ENCODE measurements around the gene VCAM1.
A peak's percentile ranks its signal among the peaks of the same experiment; 100 is the strongest.

VCAM1 gene

GRCh38 chr1:100724281-100724680, 4.7 kb downstream of the VCAM1 start:
- no peak for DNase-seq

DNA sequence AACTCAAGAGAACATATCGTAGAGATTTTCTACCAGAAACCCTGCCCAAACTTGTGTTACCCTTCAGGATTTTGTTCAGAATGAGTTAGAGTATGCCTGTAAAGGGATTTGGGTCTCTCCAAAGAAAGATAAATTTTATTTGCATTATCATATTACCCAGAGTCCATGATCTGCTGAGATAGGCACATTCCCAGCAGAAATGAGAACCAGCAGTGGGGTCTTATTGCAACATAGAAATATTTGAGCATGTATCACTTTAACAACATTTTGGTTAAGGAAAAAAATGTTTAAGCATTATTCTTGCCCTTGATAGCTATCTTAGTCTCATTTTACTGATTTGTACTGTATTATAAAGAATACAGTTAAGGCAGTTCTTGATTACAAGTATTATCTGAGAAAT, 10.6 kb downstream of the VCAM1 start:
- no peak for DNase-seq

DNA sequence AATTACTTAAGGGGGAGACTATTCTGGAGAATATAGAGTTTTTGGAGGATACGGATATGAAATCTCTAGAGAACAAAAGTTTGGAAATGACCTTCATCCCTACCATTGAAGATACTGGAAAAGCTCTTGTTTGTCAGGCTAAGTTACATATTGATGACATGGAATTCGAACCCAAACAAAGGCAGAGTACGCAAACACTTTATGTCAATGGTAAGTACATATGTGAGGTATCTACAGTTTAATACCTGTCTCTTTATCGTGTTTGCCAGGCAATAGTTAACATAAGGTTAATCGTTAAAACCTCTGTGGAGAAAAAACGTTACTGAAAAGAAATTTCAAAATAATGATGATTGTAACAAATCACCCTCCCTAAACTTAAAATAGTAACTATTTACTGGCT, 11.8 kb downstream of the VCAM1 start:
- no peak for DNase-seq

DNA sequence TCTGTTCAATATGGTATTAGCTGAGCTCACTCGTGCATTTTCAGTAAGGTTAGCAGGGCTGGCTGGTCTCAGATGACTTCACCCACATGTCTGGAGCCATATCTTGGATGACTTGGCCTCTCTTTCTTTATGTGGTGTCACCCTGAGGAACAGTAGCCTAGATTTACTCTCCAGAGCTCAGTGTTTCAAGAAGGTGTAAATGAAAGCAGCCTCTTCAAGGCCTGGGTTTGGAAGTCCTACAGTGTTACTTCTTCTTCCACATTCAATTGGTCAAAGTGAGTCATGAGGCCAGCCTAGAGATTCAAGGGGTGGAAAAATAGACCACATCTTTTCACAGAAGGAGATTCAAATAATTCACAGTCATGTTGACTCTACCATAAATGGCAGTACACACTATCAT, 12.2 kb downstream of the VCAM1 start:
- DNase-seq, result no peak

DNA sequence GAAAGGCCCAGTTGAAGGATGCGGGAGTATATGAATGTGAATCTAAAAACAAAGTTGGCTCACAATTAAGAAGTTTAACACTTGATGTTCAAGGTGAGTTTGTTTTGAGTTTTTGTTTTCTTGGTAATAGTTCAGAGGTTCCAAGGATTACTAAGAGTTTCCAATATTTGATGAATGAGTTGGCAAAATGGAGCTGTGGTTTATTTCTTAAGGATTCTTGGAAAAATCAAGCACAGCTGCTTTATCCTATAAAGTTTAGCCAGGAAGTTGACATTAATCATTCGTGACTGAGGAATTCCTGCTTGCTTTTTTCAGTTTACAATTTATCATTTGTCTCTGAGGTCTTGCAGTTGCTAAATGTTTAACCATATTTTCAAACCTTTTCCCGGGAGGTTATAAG, 15.1 kb downstream of the VCAM1 start:
- DNase-seq, result no peak

DNA sequence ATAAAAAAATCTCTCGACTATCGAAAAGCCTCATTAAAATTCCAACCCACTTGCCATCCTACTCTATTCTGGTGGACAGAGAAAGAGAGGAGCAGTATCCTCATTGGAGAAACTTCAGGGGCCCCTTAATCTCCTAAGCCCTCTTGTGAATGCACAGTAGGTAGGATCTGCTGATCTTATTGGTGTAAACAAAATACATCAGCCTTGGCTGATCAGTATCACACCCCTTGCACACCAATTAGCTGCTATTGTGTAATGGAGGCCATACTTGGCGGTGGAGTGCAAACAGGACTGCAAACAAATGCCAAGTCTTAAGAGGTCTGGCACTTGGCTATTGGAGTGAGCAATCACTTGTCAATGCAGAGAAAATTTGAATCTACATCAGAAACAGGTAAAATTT, 15.7 kb downstream of the VCAM1 start:
- no peak for DNase-seq

DNA sequence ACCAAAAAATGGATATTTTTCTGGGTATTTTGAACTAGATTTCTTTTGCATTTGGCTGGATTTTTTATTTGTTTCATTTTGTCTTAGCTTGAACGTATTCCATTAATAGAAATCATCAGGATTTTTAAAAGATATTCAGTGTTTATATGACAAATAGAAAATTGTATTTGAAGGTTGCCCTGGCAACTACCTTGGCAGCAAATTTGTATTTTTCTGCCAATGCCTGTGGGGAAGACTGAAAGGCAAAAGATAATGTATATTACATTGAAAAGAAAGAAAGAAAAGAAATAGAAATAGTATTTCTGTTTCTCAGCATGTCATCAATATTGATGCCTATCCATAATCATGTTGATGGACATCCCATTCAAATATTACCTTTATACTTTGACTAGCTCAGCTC, 16.8 kb downstream of the VCAM1 start:
- peak; percentile 71 for DNase-seq

DNA sequence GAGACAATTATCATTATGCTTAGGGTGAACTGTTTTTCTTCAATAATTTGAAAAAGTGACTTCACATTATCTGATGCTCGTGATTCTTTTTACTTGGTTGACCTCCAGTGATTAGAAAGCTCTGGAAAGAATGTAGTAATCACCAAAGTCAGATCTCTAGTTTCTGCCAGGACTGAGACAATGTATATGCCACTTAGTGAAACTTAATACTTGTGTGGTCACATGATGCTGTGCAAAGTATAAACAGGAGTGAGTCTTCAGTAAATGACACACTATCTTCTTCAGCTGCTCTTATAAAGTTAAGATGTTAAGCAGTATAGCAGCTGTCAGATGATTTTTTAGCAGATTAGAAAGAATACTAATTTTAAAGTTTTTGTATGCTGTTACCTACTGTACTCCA, 17.2 kb downstream of the VCAM1 start:
- DNase-seq, result no peak

- DNase-seq, result no peak
Measured at GRCh38 chr1:100746542-100746932, 27.0 kb downstream of the VCAM1 start.

DNA sequence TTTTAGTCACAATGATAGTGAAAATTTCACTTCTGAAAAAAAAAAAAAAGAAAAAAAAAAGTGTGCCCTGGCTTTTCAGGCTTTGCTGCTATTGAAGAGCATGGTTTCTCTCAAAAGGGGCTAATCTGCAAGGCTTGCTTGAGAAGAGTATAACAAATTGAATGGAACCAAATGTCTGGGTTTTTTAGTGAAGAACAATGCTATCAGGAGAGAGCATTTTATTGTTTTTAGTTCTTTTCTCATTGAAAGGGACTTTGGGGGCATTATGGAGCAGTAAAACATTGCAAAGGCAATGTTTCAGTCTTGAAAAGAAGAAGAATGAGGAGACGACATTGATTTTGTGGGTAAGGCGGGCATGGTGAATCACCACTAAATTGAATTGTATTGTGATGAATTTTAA, 28.2 kb downstream of the VCAM1 start:
- no peak for DNase-seq

DNA sequence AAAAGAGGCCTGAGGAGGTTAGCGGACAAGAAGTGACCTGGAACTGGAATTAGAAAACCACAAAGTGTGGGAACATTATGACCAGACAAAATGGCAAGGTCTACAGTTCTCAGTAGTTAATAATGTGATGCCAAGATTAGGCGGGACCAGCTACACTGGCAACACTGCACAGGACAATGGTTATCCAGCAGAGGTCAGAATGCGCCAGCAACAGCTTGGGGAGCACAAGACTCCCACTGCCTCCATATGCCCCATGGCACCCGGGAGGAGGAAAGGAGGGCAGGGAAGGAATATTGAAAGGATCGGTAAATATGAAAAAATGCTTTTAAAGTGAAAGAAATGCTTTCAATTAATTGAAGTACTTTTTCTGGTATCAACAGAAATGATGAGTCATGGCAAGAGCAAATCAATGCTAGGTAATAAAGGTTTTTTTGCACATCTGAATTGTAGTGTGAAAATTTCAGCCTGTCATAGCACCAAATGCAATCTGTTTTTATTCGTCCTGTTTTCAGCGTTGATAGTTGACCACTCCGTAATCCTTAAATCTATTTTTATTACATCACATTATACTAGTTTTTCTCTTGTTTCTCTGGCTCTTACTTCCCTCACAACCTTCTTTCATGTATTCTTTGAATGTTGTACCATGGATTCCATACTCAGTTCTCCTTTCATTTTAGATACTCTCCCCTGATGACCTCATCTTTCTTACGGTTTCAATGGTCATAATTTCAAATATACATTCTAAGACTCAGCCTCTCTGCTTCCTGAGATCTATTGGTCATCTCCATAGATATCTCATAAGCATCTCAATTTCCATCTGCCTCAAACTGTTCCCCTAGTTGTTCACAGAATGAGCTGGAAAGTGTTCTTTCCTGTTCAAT, 30.7 kb downstream of the VCAM1 start:
- no peak for DNase-seq

DNA sequence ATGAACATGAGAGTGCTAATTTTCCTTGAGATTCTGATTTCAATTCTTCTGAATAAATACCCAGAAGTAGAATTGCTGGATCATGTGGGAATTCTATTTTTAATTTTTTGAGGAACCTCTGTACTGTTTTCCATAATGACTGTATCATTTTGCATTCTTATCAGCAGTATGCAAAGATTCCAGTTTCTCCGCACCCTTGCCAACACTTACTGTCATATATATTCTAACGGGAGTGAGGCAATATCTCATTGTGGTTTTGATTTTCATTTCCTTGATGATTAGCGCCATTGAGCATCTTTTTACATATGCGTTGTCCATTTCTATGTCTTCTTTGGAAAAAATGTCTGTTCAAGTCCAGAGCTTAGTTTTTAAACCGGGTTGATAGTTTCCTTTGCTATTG, 33.2 kb downstream of the VCAM1 start:
- DNase-seq, result no peak

GRCh38 chr1:100757946-100758345, 38.4 kb downstream of the VCAM1 start:
- no peak for DNase-seq

GRCh38 chr1:100759188-100759587, 39.6 kb downstream of the VCAM1 start:
- no peak for DNase-seq

- no peak for DNase-seq
Measured at GRCh38 chr1:100760511-100760910, 41.0 kb downstream of the VCAM1 start.

DNA sequence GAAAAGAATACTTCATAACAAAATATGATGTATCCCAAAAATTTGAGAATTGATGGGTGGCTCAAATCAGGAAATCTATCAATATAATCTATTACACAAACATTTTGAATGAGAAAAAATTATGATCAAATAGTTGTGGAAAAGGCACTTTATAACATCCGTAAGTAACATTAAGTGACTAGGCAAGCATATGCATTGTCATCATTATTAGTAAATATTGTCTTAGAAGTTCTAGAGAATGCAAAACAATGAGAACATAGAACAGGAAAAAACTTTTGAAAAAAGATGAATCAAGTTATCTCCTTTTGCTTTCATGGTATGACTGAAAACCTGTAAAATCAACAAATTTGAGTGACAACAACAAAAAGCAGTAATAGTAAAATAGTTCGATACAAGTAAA, 42.9 kb downstream of the VCAM1 start:
- no peak for DNase-seq

DNA sequence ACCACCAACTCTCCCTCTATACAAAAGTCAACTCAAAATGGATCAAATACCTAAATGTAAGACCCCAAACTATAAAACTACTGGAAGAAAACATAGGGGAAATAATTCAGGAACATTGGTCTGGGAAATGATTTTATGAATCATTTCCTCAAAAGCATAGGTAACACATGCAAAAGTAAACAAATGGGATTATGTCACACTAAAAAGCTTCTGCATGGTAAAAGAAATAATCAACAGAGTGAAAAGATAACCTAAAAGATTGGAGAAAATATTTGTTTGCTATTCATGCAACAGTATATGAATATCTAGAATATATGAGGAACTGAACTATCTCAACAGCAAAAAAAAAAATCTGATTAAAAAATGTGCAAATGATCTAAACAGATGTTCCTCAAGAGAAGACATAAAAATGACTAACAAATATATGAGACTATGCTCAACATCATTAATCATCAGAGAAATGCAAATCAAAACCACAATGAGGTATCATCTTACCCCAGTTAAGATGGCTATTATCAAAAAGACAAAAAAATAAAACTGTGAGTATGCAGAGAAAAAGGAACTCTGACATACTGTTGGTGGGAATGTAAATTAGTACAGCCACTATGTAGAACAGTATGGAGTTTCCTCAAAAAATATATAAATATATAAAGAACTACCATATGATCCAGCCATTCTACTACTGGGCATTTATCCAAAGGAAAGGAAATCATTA, 47.8 kb downstream of the VCAM1 start:
- no peak for DNase-seq

DNA sequence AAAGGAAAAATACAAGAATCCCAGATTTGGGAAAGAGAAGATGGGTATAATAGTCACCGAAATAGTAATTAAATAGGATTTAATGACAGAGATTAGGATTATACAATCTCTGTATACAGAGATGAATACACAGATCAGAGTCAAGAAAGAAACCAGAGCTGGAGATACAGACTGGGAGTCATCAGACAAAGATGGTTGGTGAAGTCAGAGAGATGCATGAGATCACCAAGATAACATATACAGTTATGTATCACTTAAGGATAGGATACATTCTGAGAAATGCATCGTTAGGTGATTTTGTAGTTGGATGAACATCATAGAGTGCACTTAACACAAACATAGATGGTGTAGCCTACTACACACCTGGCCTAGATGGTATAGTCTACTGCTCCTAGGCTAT, 49.8 kb downstream of the VCAM1 start:
- no peak for DNase-seq

GRCh38 chr1:100769906-100770646, 50.5 kb downstream of the VCAM1 start:
- no peak for DNase-seq

DNA sequence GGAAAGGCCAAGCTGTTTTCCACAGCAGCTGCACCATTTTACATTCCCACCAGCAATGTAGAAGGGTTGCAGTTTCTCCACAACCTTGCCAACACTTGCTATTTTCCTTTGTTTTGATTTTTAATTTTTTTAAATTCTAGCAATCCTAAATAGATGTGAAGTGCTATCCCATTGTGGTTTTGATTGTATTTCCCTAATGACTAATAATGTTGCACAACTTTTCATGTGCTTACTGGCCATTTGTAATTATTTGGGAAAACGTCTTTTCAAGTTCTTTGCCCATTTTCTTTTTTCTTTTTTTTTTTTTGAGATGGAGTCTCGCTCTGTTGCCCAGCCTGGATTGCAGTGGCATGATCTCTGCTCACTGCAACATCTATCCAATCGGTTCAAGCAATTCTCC, 53.9 kb downstream of the VCAM1 start:
- DNase-seq, result no peak

DNA sequence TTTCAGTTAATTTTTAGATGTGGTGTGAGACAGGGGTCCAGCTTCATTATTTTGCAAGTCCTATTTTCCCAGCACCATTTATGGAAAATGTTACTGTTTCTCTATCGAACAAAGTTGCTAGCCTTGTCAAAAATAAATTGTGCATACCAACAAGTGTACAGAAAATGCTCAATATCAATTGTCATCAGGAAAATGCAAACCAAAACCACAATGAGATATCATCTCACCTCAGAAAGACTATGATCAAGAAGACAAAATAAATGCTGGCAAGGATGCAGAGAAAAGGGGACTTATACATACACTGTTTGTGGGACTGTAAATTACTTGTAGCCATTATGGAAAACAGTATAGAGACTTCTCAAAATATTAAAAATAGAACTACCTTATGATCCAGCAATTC, 54.8 kb downstream of the VCAM1 start:
- no peak for DNase-seq

- DNase-seq, result no peak
Measured at GRCh38 chr1:100775483-100775882, 55.9 kb downstream of the VCAM1 start.

- no peak for DNase-seq
Measured at GRCh38 chr1:100778748-100779147, 59.2 kb downstream of the VCAM1 start.

DNA sequence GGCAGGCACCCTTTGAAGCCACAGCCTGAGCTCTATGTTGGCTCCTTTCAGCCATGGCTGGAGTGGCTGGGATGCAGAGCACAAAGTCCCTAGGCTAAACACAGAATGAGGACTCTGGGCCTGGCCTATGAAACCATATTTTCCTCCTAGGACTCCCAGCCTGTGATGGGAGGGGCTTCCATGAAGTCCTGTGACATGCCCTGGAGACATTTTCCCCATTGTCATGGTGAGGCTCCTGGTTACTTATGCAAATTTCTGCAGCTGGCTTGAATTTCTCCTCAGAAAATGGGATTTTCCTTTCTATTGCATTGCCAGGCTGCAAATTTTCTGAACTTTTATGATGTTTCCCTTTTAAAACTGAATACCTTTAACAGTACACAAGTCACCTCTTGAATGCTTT, 61.3 kb downstream of the VCAM1 start:
- no peak for DNase-seq
